SK-N-MC (cell line): ENCODE data around the gene SRPK3.

Source experiments
- DNase-seq: peaks from one replicate; pipeline ENCODE4 v3.0.0-alpha.2; 2011; ENCODE audit warnings: low read depth, low spot score
- H3K27ac ChIP-seq: fragments of 200-600 bp; sonication (generic); 2 replicates; pipeline ENCODE4 v1.5.1; 2016; ENCODE audit warnings: mixed run types
- H3K36me3 ChIP-seq: fragments of 200-600 bp; sonication (generic); 2 replicates; pipeline ENCODE4 v1.6.1; 2017; ENCODE audit warnings: antibody characterized with exemption, low read length, mixed read lengths; ENCODE audit not compliant: insufficient read depth
- H3K4me3 ChIP-seq: fragments of 200-600 bp; sonication (generic); 2 replicates; pipeline ENCODE4 v1.5.1; 2016
- H3K9ac ChIP-seq: fragments of 200-600 bp; sonication (generic); 2 replicates; pipeline ENCODE4 v1.8.0; 2017; ENCODE audit warnings: mixed run types, mixed read lengths; ENCODE audit not compliant: insufficient read length
- H3K9me3 ChIP-seq: fragments of 200-600 bp; sonication (generic); 2 replicates; pipeline ENCODE4 v1.6.1; 2017; ENCODE audit warnings: low read depth, mild to moderate bottlenecking, antibody characterized with exemption, low read length, moderate library complexity, mixed read lengths
- EZH2 ChIP-seq: fragments of 200-600 bp; sonication (generic); IDR thresholded peaks from one replicate; pipeline ENCODE4 v1.6.1; 2017; ENCODE audit warnings: antibody characterized with exemption
- FOXP2 ChIP-seq: optimal IDR thresholded peaks from 2 replicates; pipeline ENCODE3; 2011; ENCODE audit warnings: mild to moderate bottlenecking, moderate library complexity; ENCODE audit not compliant: insufficient read depth; ENCODE audit errors: extremely low read length, control extremely low read depth
- POLR2AphosphoS5 ChIP-seq: IDR thresholded peaks from 2 replicates; pipeline ENCODE4 v1.6.1; 2012; ENCODE audit warnings: mild to moderate bottlenecking, low read depth, low read length, borderline replicate concordance

SRPK3 gene

DNA sequence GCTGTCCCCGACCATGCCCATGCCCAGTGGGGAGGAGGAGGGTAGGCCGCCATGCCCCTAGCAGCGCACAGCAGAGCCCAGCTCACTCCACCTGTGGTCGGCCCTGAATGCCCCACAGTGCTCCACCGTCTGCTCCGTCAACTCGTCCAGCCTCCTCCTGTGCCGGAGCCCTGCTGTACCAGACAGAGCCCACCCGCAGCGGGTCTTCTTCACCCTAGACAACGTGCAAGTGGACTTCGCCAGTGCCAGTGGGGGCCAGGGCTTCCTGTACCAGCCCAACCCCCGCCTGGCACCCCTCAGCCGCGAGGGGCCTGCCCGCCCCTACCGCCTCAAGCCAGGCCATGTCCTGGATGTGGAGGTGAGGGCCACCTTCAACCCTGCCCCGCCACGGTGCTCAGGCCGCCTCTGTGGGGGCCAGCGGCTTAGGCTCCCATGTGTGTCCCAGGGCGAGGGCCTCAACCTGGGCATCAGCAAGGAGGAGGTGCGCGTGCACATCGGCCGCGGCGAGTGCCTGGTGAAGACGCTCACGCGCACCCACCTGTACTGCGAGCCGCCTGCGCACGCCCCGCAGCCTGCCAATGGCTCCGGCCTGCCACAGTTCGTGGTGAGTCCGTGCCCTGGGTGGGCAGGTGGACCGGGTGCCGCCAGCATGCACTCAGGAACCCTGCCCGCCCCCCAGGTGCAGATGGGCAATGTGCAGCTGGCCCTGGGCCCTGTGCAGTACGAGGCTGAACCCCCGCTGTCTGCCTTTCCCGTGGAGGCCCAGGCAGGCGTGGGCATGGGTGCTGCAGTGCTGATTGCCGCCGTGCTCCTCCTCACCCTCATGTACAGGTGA is 6.9 kb upstream of the SRPK3 start:
- no peak overlapping the region for H3K9ac ChIP-seq
- H3K9me3 ChIP-seq: no peaks in the 10 kb centered on the region
- no peak for DNase-seq
- no peaks in the 10 kb centered on the region for H3K36me3 ChIP-seq
- TF ChIP-seq EZH2: no peak
- TF ChIP-seq FOXP2: no peak
- no peak for TF ChIP-seq POLR2AphosphoS5
- no peak overlapping the region for H3K27ac ChIP-seq
- no peak overlapping the region for H3K4me3 ChIP-seq

DNA sequence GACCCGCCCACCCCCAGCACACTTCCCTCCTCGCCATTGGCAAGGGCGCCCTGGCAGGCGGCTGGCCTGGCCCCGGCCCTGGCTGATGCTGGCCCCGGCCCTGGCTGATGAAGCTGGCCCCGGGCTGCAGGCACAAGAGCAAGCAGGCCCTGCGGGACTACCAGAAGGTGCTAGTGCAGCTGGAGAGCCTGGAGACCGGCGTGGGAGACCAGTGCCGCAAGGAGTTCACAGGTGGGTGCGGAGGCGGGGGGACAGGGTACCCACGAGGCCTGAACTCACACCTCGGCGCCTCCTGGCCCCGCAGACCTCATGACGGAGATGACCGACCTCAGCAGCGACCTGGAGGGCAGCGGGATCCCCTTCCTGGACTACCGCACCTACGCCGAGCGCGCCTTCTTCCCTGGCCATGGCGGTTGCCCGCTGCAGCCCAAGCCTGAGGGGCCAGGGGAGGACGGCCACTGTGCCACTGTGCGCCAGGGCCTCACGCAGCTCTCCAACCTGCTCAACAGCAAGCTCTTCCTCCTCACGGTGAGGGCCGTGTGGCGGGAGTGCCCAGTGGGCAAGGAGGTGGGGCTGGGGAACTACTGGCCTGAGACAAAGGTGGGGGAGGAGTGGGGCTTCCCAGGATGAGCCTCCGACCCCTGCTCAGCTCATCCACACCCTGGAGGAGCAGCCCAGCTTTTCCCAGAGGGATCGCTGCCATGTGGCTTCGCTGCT is 6.1 kb upstream of the SRPK3 start:
- Histone ChIP-seq H3K9me3 (no peaks in the 10 kb centered on the region), H3K36me3 (no peaks in the 10 kb centered on the region), H3K27ac (no peak overlapping the region), H3K4me3 (no peak overlapping the region), H3K9ac (no peak overlapping the region)
- DNase-seq: no peak
- TF ChIP-seq FOXP2 (no peak), EZH2 (no peak), POLR2AphosphoS5 (no peak)

DNA sequence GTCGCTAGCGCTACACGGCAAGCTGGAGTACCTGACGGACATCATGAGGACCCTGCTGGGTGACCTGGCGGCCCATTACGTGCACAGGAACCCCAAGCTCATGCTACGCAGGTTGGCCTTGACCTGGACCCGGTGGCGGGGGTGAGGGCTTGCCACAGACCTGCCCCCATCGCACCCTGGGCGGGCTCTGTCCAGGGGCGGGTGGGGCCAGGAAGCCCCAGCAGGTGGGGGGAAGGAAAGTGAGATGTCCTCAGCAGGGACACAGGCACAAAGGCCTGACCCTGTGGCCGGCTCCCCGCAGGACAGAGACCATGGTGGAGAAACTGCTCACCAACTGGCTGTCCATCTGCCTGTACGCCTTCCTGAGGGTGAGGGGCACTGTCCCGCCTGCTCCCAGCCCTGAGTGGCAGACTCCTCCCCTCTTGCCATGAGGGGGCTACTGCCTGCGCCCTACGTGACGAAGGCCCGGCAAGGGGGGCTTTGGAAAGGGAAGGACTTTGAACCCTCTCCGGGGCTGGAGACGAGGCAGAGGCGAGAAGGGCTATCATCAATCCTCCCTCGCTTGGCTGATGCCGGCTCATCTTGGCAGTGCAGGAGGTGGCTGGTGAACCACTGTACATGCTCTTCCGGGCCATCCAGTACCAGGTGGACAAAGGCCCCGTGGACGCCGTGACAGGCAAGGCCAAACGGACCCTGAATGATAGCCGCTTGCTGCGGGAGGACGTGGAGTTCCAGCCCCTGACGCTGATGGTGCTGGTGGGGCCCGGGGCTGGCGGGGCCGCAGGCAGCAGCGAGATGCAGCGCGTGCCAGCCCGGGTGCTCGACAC is 5.3 kb upstream of the SRPK3 start:
- no peak for DNase-seq
- Histone ChIP-seq H3K36me3 (no peaks in the 10 kb centered on the region), H3K27ac (no peak overlapping the region), H3K9me3 (no peaks in the 10 kb centered on the region), H3K9ac (no peak overlapping the region), H3K4me3 (no peak overlapping the region)
- TF ChIP-seq EZH2: no peak
- no peak for TF ChIP-seq POLR2AphosphoS5
- no peak for TF ChIP-seq FOXP2

DNA sequence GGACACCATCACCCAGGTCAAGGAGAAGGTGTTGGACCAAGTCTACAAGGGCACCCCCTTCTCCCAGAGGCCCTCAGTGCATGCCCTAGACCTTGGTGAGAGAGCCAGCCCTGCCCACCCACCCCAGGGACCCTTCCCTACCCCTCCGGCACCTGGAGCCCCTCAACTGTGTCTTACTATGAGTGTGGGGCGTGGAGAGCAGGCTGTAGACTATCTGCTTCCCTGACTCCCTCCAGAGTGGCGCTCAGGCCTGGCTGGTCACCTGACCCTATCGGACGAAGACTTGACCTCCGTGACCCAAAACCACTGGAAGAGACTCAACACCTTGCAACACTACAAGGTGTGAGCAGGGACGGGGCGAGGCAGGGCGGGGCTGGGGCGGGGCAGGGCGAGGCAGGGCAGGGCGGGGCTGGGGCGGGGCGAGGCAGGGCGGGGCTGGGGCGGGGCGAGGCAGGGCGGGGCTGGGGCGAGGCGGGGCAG is 4.7 kb upstream of the SRPK3 start:
- no peak for TF ChIP-seq POLR2AphosphoS5
- Histone ChIP-seq H3K27ac (no peak overlapping the region), H3K36me3 (no peaks in the 10 kb centered on the region), H3K9ac (no peak overlapping the region), H3K4me3 (no peak overlapping the region), H3K9me3 (no peaks in the 10 kb centered on the region)
- no peak for DNase-seq

DNA sequence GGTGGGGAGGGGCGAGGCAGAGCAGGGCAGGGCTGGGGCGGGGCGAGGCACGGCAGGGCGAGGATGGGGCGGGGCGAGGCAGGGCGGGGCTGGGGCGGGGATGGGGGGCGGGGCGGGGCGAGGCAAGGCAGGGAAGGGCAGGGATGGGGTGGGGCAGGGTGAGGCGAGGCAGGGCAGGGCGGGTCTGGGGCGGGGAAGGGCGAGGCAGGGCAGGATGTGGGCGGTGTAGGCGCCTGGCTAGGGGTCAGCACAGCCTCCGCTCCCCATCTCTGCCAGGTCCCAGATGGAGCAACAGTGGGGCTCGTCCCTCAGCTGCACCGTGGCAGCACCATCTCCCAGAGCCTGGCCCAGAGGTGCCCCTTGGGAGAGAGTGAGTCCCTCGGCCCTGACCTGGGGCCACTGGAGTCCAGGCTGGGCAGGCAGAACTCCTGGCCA is 4.2 kb upstream of the SRPK3 start:
- TF ChIP-seq FOXP2: no peak
- TF ChIP-seq POLR2AphosphoS5: no peak

DNA sequence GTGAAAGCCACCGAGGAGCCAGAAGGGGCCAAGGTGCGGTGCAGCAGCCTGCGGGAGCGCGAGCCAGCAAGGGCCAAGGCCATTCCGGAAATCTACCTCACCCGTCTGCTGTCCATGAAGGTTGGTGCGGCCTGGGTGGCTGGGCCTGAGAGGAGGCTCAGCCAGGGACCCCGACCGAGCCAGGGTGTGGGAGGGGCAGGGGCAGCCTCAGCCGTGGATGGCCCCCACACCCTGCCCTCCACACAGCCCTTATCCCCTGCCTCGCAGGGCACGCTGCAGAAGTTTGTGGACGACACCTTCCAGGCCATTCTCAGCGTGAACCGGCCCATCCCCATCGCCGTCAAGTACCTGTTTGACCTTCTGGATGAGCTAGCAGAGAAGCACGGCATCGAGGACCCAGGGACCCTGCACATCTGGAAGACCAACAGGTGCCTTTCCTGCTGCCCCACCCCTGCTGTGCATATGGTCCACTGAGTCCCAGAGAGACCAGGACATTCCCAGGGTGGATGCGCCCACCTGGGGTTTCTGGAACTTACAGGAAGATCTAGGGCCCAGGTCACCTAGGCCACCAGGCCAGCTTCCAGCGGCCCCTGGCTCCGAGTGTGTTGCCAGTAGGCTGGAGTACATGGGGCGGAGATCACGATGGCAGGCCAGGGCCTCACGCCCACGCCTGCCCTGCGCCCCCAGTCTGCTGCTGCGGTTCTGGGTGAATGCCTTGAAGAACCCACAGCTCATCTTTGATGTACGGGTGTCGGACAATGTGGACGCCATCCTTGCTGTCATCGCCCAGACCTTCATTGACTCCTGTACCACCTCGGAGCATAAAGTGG is 3.4 kb upstream of the SRPK3 start:
- no peaks in the 10 kb centered on the region for H3K9me3 ChIP-seq
- H3K9ac ChIP-seq: no peak overlapping the region
- no peak for DNase-seq
- no peak for TF ChIP-seq POLR2AphosphoS5
- TF ChIP-seq EZH2: no peak
- no peak for TF ChIP-seq FOXP2
- H3K27ac ChIP-seq: no peak overlapping the region
- H3K36me3 ChIP-seq: no peaks in the 10 kb centered on the region
- H3K4me3 ChIP-seq: no peak overlapping the region

More for the DNA sequence above, 4.2 kb upstream of the SRPK3 start:
- Histone ChIP-seq H3K4me3 (no peak overlapping the region), H3K27ac (no peak overlapping the region), H3K9me3 (no peaks in the 10 kb centered on the region), H3K9ac (no peak overlapping the region), H3K36me3 (no peaks in the 10 kb centered on the region)
- DNase-seq: no peak

DNA sequence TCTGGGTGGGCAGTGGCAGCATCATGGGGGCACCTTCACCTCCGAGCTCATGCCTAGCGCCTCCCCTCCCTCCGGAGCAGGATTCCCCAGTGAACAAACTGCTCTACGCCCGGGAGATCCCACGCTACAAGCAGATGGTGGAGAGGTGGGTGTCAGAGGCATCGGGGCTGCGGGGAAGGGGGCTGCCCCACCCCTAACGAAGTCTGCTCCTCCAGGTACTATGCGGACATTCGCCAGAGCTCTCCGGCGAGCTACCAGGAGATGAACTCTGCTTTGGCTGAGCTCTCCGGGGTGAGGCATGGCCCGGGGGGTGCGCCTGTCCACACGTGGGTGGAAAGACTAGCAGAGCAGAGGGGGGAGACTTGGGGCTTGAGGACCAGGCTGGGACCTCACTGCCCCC is 2.7 kb upstream of the SRPK3 start:
- no peak overlapping the region for H3K9ac ChIP-seq
- H3K9me3 ChIP-seq: no peaks in the 10 kb centered on the region
- H3K36me3 ChIP-seq: no peaks in the 10 kb centered on the region
- TF ChIP-seq EZH2 (no peak), FOXP2 (no peak), POLR2AphosphoS5 (no peak)
- H3K27ac ChIP-seq: no peak overlapping the region
- no peak overlapping the region for H3K4me3 ChIP-seq
- no peak for DNase-seq
